GM12878 (cell line): ENCODE measurements around the gene SOX3.

Experiments
- EP300 ChIP-seq, 2 experiments: fragments of 150-350 bp in 1 of 2; IDR thresholded peaks; 2 replicates each; pipeline ENCODE4 v1.6.1; 2011 to 2012; ENCODE audit warnings: low read depth in 2 of 2, low read length in 2 of 2, borderline replicate concordance in 1 of 2, improper control_type of control experiment in 1 of 2, inconsistent platforms in 1 of 2; ENCODE audit not compliant: control insufficient read depth in 1 of 2
- NFIC ChIP-seq: IDR thresholded peaks from 2 replicates; pipeline ENCODE4 v1.6.1; 2012; ENCODE audit warnings: low read depth, mild to moderate bottlenecking, inconsistent platforms, low read length, moderate library complexity
- SP1 ChIP-seq: IDR thresholded peaks from one replicate; pipeline ENCODE4 v1.6.1; 2011; ENCODE audit warnings: low read depth, low read length

- TF ChIP-seq SP1 = no peak
- no peak for TF ChIP-seq EP300 (IDR thresholded peaks at IDR 0.05; ENCODE audit: borderline replicate concordance in 1 of 2, control insufficient read depth in 1 of 2, low read depth in 2 of 2, low read length in 2 of 2)
- TF ChIP-seq NFIC = no peak
Measured at GRCh38 chrX:140509468-140510305, 4.8 kb upstream of the SOX3 start.
